Ishikawa (cell line): ENCODE measurements around the gene REEP3.

Experiments
- CREB1 ChIP-seq: IDR thresholded peaks from 2 replicates; pipeline ENCODE4 v1.6.1; 2012; ENCODE audit warnings: low read depth
- EP300 ChIP-seq: IDR thresholded peaks from 2 replicates; pipeline ENCODE4 v1.6.1; 2012; ENCODE audit warnings: borderline replicate concordance
- FOXM1 ChIP-seq: IDR thresholded peaks from 2 replicates; pipeline ENCODE4 v1.6.1; 2012; ENCODE audit warnings: low read depth, borderline replicate concordance
- MAX ChIP-seq: IDR thresholded peaks from 2 replicates; pipeline ENCODE4 v1.6.1; 2012
- RAD21 ChIP-seq: IDR thresholded peaks from 2 replicates; pipeline ENCODE4 v1.6.1; 2012; ENCODE audit warnings: low read depth
- TAF1 ChIP-seq: IDR thresholded peaks from 2 replicates; pipeline ENCODE4 v1.6.1; 2012; ENCODE audit warnings: low read depth, mild to moderate bottlenecking
- YY1 ChIP-seq: IDR thresholded peaks from 2 replicates; pipeline ENCODE4 v1.6.1; 2012; ENCODE audit warnings: low read depth

- TF ChIP-seq EP300: no peak
- TF ChIP-seq RAD21: no peak
- TF ChIP-seq FOXM1: no peak
- no peak for TF ChIP-seq MAX
- no peak for TF ChIP-seq YY1
- TF ChIP-seq CREB1: no peak
- no peak for TF ChIP-seq TAF1
These were observed 15.6 kb upstream of the REEP3 start for GRCh38 chr10:63505562-63505961.
